Measurements from ENCODE around the gene BAD. TPM values are rescaled to one million over a fixed set of nuclear protein-coding genes. Genes with fewer than 3 reads are reported as not detected.

Gene BAD
- 9.3 and 18.9 TPM in 2 replicates for polyA plus RNA-seq

DNA sequence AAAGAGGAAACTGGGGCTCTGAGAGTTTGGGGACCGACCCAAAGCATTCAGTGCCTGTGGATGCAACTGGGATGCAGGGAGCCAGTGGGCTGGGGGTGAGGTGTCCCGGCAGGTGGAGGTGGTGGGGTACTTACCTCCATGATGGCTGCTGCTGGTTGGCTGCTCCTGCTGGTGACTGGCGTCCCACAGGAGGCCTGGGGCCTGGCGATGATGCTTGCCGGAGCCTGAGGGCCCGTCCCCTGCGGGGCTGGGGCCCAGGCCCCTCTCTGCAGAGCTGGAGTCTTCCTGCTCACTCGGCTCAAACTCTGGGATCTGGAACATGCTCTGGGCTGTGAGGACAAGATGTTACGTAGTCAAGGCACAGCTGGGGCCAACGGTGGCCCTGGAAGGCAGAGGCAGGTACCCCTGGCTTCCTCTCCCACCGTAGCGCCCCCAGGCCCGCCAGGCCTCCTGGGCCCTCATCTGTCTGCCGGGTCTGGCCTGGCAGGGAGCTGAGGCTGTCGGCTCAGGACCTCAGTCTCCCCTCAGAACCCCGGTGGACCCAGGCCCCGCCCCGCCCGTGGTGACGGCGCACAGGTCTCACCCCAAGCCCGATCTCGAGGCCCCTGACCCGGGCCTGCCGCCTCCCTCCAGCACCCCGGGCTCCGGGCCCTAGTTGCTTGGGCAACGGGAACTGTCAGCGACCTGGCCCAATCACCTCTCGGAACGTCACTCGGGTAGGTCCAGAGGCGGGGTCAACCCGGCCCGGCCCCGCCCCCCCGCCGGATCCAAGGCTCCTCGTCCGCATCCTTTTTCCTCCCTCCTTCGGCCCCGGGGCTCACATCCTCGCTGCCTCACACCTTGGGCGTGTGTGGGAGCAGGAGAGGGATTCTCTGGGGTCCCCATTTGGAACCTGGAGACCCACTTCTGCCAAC is at the start of gene BAD:
TSS of gene BAD (minus strand) at position 618 of the 914 bp plus-strand sequence. CDS start at position 321, 297 bp downstream.

DNA sequence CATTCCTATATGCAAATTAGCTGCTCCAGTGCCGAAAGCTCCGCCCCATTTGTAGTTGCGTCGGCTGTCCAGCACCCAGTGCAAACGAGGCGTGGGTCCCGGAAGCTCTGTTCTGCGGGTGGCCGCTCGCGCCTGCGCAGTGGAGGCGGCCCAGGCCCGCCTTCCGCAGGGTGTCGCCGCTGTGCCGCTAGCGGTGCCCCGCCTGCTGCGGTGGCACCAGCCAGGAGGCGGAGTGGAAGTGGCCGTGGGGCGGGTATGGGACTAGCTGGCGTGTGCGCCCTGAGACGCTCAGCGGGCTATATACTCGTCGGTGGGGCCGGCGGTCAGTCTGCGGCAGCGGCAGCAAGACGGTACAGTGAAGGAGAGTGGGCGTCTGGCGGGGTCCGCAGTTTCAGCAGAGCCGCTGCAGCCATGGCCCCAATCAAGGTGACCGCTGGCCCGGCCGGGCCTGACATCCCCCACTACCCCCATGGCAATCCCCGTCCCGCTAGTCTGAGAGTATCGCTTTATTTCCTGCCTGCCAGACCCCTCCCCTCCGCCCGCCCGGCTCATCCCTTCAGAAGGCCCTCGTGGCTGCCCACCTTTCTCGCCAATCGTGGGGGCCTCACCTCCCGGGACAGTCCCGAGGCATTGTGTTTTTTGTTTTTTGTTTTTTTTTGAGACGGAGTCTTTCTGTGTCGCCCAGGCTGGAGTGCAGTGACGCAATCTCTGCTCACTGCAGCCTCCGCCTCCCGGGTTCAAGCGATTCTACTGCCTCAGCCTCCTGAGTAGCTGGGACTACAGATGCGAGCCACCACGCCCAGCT is 33.7 kb upstream of the BAD start, which contains the start of gene PRDX5:
TSS of gene PRDX5 (plus strand) at position 161 of the 805 bp plus-strand sequence. CDS start at position 256, 95 bp downstream.

DNA sequence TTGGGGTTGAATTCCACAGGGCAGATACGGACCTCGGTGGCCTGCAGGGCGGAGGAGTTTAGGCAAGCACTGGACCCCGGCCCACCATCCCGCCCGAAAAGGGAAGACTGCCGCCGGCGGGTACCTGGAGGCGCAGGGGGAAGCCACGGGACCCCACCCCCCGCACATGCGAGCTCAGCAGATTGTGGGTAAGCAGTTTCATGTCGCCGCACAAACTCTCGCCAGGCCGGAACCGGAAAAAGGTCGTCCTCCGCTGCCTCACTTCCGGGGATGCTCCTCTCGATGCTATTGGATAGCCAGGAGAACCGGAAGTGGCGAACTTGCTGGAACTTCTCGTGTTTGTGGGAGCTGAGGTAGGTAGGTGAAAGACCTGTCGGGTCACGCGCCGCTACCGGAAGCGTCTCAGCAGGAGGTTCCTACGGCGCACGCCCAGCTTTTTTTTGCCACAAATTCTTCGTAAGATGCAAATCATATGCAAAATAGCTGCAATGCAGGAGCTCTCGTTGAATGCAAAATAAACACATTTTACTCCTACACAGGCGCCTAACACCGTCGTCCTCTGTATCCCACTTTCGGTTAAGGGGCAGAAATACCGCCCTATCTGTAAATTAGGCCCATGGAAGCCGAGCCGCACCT is 33.0 kb upstream of the BAD start, which contains the start of gene TRMT112:
TSS of gene TRMT112 (minus strand) at position 235 of the 636 bp plus-strand sequence. CDS start at position 202, 33 bp downstream.

GRCh38 chr11:64305075-64305690 is 20.7 kb upstream of the BAD start, which contains the start of gene ESRRA:
ESRRA (plus strand) TSS chr11:64305524; CDS start chr11:64307180, 1,656 bp downstream.

GRCh38 chr11:64299847-64300648 is 15.6 kb upstream of the BAD start, which contains the start of gene CATSPERZ:
CATSPERZ (plus strand) TSS chr11:64300358; CDS start chr11:64300411, 53 bp downstream.

DNA sequence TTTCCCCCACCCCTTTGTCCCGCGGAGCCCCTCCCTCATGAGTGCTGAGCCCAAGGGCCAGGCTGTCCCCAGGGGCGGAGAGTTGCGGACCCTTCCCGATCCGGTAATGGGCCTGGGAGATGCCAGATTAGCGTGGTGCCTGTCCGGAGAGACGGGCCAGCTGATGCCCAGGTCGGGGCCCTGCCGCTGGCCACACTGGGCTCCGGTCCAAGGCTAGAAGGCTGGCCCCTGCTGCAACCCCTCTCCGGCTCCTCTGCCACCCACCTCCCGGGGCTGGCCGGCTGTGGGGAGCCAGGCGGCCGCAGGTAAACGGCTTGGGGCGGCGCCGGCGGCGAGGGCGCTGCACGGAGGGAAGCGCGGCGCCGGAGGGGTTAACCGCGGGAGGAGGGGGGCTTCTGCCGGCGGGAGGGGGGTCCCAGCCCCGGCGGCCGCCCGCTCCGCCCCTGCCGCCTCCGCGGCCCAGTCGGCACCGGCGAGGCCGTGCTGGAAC is 6.8 kb upstream of the BAD start, which contains the start of gene KCNK4:
TSS of gene KCNK4 (plus strand) at position 41 of the 490 bp plus-strand sequence. CDS start 1,717 bp downstream, outside the sequence.

DNA sequence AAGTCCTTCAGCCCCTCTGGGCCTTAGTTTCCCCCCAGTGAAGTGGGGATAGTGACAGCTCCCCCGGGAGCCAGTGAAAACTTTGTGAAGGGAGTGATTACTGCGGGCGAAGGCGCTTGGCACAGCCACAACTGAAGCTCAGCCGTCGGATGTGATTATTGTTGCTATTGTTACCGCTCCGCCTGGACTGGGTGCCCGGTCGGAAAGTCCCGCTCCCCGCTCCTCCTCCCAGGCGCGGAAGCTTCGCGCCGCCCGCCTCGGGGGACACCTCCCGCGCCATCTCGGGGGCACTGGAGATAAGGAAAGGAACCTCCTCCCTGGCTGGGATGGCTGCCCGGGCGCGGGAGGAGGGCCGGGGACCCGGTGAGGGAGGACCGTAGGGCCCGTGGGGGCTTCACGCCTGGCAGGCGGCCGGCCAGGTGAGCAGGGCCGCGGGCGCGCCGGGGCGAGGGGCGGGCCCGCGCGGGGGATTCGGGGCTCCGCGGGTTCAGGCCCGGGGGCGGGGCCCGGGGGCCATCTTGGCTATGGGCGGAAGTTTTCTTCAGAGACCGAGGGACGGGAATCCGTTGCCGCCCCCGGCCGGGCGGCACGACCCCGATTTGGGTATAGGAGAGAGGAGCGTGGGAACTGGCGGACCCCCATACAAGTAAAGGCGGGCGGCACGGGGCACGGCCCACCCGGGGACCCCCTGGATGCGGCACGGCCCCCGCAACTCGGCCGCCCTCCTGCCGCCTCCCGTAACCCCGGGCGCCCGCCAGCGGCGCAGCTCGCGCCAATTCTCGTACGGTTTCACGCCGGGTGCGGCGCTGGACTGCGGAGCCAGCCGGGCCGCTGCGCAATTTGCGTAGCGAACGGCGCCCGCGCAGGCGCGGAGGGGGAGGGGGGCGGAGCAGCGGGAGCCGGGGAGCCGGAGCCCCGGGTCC is 758 bp upstream of the BAD start, which contains the start of gene GPR137:
TSS of gene GPR137 (plus strand) at position 887 of the 923 bp plus-strand sequence. CDS start 677 bp downstream, outside the sequence.

GRCh38 chr11:64251016-64251752 is 33.3 kb downstream of the BAD start, which contains the start of gene PLCB3:
PLCB3 (plus strand) TSS chr11:64251530; CDS start chr11:64251650, 120 bp downstream.

DNA sequence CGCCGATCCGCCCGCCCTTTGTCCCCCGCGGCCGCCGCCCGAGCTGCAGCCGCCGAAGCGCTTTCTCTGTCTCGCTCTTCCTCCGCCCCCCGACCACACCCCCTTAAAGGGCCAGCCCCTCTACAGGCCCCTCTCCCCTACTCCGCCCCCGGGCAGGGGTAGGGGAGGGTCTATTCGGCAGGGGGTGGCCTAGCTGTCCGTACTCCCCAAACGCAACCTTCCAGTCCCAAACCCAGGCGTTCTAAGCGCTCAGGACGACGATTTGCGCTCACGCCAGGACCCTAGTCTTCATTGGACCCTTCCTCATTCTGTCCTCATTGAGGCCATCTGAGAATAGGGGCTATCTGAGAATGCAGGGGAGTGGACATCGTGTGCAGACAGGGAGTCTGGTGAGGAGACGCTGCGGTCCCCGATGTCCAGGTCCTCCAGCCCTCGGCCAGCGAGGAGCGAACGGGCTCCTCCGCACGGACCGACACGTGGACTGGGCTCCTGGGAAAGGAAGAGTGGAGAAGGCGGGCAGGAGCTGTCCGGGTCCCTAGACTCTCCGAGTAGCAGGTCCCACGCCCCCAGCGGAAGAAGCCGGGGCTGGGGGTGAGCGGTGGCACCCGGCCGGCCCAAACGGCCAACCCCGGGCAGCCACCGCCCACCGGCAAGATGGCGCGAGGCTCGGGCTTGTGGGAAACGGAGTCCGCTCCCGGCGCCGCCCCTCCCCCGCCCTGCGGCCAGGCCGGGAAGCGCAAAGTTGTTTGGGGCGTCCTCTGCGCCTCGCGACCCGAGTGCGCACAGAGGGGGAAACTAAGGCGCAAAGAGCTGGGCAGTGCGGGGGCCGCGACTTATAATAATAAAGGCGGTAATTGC is 37.4 kb downstream of the BAD start, which contains the start of gene PPP1R14B:
TSS of gene PPP1R14B (minus strand) at position 73 of the 858 bp plus-strand sequence. CDS start 270 bp downstream, outside the sequence.

GRCh38 chr11:64240435-64241240 is 43.8 kb downstream of the BAD start, which contains the start of gene FKBP2:
FKBP2 (plus strand) TSS chr11:64241095; CDS start chr11:64242388, 1,293 bp downstream.

DNA sequence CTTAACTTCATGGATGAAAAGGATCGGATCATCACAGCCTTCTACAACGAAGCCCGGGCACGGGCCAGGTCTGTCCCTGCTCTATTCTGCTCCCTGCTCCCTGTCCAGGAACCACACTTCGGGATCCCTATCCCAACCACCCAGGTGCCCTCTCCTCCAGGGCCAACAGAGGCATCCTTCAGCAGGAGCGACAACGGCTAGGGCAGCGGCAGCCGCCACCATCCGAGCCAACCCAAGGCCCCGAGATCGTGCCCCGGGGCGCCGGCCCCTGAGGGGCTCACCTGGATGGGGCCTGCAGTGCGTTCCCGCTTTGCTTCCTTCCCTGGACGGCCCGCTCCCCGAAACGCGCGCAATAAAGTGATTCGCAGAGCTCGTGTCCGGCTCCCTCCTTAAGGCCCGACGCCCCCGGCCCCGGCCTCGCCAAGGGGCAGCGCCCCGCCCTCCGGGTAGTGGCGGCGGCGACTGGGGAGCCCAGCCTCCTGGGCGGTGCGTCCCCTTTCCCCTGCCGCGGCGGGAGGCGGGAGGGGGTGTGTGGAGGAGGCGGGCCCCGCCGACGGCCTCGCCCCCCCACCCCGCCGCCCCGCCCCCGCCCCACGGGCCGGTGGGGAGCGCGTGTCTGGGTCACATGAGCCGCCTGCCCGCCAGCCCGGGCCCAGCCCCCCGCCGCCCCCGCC is 50.4 kb downstream of the BAD start, which contains the start of gene VEGFB:
TSS of gene VEGFB (plus strand) at position 672 of the 674 bp plus-strand sequence. CDS start 250 bp downstream, outside the sequence.

DNA sequence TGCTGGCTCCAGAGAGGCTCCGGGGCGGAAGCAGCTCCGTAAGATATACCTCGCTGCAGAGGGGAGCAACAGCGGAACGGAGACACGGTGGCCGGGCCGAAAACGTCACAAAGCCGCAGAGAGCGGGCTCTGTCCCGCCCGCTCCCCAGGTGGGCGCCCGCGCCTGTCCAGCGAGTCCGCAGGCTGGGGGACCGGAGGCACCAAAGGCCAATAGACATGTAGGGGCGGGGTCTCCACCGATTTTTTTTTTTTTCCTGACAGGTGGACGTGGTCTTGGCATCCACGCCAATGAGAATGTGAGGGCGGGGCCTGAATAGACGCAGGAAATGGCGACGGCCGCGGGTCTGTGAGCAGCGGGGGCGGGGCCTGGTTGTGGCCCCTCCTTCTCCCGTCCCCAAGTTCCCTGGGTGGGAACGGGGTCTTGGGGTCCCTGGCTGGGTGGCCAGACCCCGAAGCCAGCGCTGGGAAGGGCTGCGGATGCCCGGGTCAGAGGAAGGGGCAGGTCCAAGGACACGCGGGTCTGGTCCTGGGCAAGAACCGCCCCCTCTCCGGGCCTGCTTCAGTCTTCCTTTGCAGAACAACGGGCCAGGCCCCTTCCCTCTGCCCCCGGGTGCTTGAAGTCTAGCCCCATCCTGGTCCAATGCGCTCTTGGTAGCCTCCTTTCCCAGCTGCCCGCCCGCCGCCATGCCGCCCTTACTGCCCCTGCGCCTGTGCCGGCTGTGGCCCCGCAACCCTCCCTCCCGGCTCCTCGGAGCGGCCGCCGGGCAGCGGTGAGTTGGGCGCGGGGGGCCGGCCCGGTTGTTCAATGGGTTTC is 54.1 kb downstream of the BAD start, which contains the start of gene DNAJC4:
TSS of gene DNAJC4 (plus strand) at position 378 of the 814 bp plus-strand sequence. CDS start at position 685, 307 bp downstream.

GRCh38 chr11:64225608-64226506 is 58.6 kb downstream of the BAD start, which contains the start of the genes NUDT22 and TRPT1:
NUDT22 (plus strand) TSS chr11:64226274; CDS start chr11:64226653, 379 bp downstream.
TRPT1 (minus strand) TSS chr11:64226186; CDS start chr11:64225860, 326 bp downstream.

Measured in Purkinje cell (primary cell).